ENCODE measurements around the gene CDH13. TPM values are rescaled to one million over a fixed set of nuclear protein-coding genes. Genes with fewer than 3 reads are reported as not detected.

Gene CDH13
- total RNA-seq, 1 donor from 2014 or later, result not detected

- ChIA-PET CTCF (no interaction called here), POLR2A (no interaction called here)
- H3K9me3 Mint-ChIP-seq, result no peaks in the 10 kb centered on the region
- no peak for DNase-seq
- no peaks in the 10 kb centered on the region for H3K27me3 Mint-ChIP-seq
- intact Hi-C loops (cut with micrococcal nuclease), result no loop called here
- H3K27ac Mint-ChIP-seq, result no peak overlapping the region
- ATAC-seq (ENCODE audit: low read depth), result no peak
- no peaks in the 10 kb centered on the region for H3K4me1 Mint-ChIP-seq
- TF ChIP-seq CTCF (IDR thresholded peaks at IDR 0.05), result no peak
- no peak overlapping the region for H3K4me3 Mint-ChIP-seq
- H3K36me3 Mint-ChIP-seq (ENCODE audit: low read depth), result no peaks in the 10 kb centered on the region
Observed at GRCh38 chr16:82999711-83000110, 372.9 kb downstream of the CDH13 start.

GRCh38 chr16:83002351-83003334, 375.9 kb downstream of the CDH13 start:
- Mint-ChIP-seq H3K9me3 (no peaks in the 10 kb centered on the region), H3K36me3 (ENCODE audit: low read depth) (no peaks in the 10 kb centered on the region), H3K4me1 (no peaks in the 10 kb centered on the region), H3K4me3 (no peak overlapping the region), H3K27me3 (no peaks in the 10 kb centered on the region), H3K27ac (no peak overlapping the region)
- ChIA-PET CTCF (no interaction called here), POLR2A (no interaction called here)
- no peak for ATAC-seq (ENCODE audit: low read depth)
- intact Hi-C loops (cut with micrococcal nuclease), result no loop called here
- TF ChIP-seq CTCF (IDR thresholded peaks at IDR 0.05), result no peak
- no peak for DNase-seq

GRCh38 chr16:83004868-83005652, 378.3 kb downstream of the CDH13 start:
- TF ChIP-seq CTCF (IDR thresholded peaks at IDR 0.05), result no peak
- H3K4me1 Mint-ChIP-seq, result no peaks in the 10 kb centered on the region
- H3K36me3 Mint-ChIP-seq (ENCODE audit: low read depth), result no peaks in the 10 kb centered on the region
- H3K4me3 Mint-ChIP-seq, result no peak overlapping the region
- no peaks in the 10 kb centered on the region for H3K9me3 Mint-ChIP-seq
- CTCF ChIA-PET, result no interaction called here
- no peak for ATAC-seq (ENCODE audit: low read depth)
- no peaks in the 10 kb centered on the region for H3K27me3 Mint-ChIP-seq
- POLR2A ChIA-PET, result no interaction called here
- intact Hi-C loops (cut with micrococcal nuclease), result no loop called here
- no peak for DNase-seq
- no peak overlapping the region for H3K27ac Mint-ChIP-seq

- Mint-ChIP-seq H3K27me3 (no peaks in the 10 kb centered on the region), H3K9me3 (no peaks in the 10 kb centered on the region), H3K27ac (no peak overlapping the region), H3K36me3 (ENCODE audit: low read depth) (no peaks in the 10 kb centered on the region), H3K4me1 (no peaks in the 10 kb centered on the region), H3K4me3 (no peak overlapping the region)
- POLR2A ChIA-PET, result no interaction called here
- DNase-seq, result no peak
- intact Hi-C loops (cut with micrococcal nuclease), result no loop called here
- CTCF ChIA-PET, result no interaction called here
- ATAC-seq (ENCODE audit: low read depth), result no peak
- TF ChIP-seq CTCF (IDR thresholded peaks at IDR 0.05), result no peak
Observed at GRCh38 chr16:83005653-83006160, 378.9 kb downstream of the CDH13 start.

All from activated B cell treated with CpG ODN at 0.5 μM for 24 hours (primary cell).